HG03558 (cell line): Measurements from ENCODE around the gene THSD4.

ENCODE experiments used
- ATAC-seq: cut with Tn5 transposase; IDR thresholded peaks from one replicate; pipeline ENCODE4 v1.9.1; 2021; ENCODE audit warnings: moderate number of reproducible peaks; ENCODE audit not compliant: unreplicated experiment; ENCODE audit errors: extremely low read depth

THSD4 gene

DNA sequence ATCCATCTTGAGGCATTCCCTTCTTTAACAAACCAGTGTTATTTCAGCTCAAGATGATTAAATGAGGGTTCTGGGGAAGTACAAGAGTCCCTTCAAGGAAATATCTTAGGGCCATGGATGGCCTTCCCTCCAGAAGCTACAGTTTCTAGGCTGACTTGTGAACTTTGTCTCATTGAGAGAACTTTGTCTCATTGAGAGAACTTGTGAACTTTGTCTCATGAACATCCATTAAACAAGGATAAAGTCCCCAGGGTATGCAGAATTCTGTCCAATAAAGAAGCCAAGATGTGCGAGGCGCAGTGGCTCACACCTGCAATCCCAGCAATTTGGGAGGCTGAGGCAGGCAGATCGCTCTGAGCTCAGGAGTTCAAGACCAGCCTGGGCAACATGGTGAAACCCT is 341.5 kb downstream of the THSD4 start:
- no peak for ATAC-seq

DNA sequence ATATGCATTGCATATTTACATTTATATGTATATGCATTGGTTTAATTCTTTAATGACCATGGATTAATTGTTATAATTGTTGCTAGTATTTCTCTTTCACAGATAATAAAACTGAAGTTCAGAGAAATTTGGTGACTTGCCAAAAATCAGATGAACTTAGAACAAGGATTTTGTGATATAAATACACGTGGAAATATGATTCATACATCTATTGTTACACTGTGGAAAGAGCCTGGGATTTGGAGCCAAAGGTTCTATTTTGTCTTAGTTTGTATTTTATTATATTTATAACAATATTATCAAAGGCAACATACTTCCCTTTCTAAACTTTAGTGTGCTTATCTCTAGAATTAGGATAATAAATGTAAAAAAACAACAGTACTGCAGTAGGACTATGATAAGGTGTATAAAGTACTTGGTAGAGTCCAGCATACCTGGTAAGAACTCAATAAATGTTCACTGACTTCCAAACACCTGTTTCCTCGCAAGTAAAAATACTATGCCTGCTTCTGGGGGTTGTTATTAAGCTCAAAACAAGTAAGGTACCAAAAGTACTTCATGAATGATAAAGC is 342.9 kb downstream of the THSD4 start:
- no peak for ATAC-seq

DNA sequence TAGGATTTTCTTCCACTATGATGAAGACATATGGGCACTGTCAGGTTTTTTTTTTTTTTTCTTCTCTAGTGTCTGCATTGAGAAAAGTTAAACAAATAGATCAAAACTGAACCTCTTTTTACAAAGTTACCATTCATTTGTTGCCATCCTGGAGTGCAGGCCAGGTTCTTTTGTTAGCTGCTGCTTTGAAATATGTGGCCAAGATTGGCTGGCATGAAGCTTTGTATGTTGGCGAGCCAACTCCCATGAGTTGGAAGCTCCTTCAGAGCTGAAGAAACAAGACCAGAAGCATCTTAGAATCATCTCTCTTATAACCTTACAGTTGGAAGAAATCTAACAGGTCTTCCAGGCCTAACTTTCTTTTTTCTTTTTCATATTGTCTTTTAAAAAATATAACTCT is 346.5 kb downstream of the THSD4 start:
- ATAC-seq = no peak

DNA sequence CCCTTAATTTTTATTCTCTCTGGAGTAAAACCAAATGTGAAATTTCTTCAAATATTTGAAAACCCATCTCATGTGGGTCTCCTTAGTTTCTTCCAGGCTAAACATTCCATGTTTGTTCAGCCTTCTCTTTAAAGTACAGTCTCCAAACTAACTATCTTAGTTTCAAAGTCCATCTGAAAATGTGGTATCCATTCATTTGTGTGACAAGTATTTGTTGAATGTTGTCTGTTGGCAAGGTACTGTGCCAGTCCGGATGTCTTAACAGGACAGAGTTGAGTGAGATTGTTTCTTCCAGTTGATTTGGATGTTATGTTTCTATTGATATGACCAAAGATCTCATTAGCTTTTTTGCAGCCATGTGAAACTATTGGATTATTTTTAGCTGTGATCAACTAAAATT is 347.4 kb downstream of the THSD4 start:
- ATAC-seq = no peak

DNA sequence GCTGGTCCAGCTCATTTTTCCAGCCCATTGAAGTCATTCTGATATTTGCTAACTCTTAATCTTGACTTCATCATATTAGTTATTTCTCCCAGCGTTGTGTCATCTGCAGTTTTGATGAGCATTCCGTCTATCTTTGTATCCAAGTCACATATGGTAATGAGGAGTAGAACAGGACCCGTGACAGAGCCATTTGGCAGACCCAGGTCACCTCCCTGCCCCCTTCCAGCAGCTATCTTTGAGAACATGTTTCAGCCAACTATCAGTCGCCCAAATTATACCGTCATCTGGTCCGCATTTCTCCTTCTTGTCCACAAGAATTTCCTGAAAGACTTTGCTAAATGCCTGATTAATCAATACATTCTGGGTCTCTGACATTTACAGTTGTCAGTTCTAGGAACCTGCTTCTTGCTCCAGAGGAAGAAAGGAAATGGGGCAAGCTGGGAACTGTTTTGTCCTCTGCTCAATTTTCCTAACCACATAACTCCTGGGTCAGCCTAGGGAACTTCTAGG is 347.9 kb downstream of the THSD4 start:
- ATAC-seq = no peak

DNA sequence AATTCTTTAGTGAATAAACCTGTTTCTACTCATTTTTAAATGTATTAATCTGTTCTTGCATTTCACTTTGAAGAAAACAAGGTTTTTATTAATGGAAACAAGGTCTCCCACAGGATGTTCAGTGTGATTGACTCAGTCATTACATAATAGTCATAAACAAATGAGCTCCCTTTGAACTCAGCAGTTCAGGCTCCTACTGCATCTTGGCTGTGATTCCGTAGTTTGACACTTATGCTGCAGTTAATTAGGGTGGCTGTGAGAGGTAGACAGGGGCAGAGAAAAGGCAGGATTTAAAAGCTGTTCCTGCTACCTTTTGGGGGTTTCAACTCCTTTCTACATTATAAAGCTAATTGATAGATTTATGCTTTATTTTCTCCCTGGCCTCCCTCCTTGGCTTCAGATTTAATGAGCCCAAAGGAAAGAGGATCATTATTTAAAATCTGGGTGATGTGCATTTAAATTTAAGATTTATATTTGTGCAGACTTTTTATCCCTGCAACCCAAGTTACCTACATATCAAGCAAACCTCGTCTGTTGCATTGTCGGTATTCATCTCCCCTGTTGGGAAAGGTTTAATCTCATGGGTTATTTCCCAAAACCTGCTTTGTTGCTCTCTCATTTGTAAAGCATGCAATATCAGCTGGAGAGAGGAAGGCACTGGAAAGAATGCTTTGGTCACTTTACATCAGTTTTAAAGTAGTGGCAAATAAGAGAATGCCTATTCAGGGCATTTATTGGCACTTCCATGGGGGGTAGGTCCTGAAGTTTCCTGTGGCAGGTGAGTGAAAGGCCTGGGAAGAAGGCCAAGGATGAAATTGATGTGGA is 350.1 kb downstream of the THSD4 start:
- ATAC-seq = no peak

DNA sequence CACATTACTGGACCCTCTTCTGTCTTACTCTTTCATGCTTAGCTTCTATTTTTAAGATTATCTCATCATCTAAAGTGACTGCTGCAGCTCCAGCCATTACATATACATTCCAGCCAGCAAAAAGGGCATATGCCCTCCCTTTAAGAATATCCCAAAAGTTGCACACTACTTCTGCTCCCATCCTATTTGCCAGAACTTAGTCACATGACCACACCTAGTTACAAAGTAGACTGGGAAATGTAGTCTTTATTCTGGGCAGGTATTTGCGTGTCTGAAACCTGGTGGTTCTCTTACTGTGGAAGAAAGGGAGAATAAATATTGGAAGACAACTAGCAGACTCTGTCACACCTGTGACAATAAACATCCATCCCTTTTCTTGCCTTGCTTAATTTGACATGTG is 353.4 kb downstream of the THSD4 start:
- no peak for ATAC-seq

DNA sequence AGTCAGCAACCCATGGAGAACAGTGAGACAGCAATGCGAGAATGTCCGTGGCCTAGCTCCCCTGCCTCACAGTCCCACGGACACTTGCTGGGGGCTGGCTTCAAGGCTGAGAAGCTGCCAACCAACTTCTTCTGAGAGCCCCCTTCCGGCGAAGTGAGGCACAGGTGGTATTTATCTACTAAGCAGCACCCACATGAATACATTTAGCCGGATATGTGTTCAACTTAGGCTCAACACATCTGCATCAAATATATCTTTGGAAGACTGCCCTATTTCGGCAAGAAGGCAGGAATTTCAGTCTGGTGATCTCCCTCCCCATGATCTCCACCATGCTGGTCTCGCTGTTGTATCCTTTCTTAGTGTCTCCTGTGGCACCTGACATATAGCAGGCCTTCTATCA is 354.1 kb downstream of the THSD4 start:
- no peak for ATAC-seq

DNA sequence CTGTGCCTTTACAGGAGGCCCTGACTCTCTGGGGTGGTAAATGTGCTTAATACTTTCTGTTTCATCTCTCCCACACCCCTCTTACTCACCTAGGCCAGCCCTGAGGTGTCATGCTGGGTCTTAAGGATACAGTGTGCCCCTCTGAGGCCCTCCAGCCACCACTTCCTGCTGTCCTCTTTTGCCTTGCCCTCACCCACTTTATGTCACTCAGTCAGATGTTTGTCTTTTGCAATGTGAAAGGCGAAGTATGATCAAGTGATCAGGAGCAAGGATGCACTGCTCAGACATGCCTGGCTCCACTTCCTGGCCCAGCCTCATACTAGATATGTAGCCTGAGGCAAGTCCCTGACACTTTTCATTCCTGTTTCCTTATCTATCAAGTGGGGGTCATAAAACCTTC is 356.1 kb downstream of the THSD4 start:
- ATAC-seq = no peak

DNA sequence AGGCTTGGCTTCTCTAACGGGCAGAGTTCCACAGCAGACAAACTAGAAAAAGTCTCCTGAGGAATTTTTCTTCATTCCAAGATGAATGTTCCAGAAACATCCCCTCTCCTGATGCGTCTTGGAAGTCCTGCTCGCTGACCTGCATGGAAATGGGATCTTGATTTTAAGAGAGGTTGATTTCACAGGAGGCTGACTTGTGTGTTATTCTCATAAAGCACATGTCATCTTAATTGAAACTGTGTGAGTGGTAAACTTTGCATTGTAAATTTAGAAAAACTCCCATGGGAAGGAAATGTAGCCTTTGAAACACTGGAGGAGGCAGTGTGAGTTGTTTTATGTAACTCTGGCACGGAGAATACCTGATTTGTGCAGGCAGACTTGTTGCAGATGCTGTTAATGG is 357.3 kb downstream of the THSD4 start:
- ATAC-seq = no peak

DNA sequence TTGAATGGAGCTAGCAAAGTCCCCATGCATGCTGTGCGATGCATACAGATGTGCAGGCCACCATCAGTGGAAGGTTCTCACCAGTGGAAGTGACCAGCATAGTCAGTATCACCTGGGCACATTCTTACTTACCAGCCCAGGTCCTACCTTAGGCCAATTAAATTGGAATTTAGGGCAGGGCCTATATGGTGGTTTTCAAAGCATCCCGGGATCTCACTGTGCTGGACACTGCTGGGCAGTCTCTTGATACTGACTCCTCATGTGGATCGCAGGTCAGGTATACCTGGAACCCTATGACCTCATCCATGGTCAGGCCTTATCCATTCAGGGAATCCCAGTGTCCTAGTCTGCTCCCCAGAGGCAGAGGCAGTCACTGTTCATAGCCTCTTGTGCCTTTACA is 358.5 kb downstream of the THSD4 start:
- no peak for ATAC-seq

DNA sequence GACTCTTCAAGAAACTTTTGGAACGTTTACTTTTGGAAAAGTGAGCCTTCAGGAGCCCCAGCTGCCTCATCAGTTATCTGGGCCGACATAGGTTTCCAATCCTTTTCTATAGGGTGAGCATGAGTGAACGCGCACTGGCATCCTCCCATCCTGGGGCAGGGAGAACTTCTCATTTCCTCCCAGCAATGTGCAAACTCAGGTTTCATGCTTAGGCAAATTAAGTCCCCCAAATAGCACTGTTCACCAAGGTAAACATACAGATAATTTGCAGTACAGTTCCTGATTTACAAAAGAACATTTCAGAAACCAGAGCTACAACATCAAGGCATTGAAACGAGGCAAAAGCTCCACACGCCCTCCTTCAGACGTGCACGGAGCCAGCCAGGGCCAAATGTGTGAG is 361.6 kb downstream of the THSD4 start:
- no peak for ATAC-seq

DNA sequence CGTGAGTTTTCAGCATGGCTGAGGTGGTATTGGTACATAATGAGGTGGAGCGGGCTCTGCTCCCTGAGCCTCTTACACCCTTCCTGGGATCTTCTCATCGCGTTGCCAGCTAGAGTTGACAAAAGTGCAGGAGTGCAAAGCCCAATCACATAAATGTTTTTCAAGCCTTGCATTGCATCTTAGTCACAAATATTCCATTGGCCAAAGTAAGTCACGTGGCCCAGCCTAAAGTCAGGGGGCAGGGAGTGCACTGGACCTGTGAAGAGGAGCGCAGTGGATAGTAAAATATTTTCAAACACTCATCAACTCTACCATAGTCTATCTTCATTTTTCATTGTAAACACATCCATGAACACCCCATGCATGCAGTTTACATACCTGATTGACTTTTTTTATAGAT is 365.3 kb downstream of the THSD4 start:
- no peak for ATAC-seq

DNA sequence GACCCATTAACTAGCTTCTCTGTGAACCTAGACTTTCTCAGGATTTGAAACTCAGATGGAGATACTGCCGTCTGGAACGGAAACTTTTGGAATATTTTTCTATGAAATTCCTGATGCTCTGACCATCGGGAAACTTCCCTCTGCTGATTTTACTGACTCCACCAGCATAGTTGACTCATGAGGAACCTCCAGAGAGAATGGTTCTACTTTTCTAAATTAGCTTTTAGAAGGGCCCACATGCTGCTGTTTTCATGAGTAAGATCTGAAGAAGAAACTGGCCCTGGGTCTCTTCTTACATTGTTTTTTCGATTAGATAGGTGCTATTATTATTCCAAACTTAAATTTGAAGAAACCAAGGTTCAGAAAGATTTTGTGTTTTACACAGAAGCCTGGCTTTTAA is 368.8 kb downstream of the THSD4 start:
- ATAC-seq = no peak

DNA sequence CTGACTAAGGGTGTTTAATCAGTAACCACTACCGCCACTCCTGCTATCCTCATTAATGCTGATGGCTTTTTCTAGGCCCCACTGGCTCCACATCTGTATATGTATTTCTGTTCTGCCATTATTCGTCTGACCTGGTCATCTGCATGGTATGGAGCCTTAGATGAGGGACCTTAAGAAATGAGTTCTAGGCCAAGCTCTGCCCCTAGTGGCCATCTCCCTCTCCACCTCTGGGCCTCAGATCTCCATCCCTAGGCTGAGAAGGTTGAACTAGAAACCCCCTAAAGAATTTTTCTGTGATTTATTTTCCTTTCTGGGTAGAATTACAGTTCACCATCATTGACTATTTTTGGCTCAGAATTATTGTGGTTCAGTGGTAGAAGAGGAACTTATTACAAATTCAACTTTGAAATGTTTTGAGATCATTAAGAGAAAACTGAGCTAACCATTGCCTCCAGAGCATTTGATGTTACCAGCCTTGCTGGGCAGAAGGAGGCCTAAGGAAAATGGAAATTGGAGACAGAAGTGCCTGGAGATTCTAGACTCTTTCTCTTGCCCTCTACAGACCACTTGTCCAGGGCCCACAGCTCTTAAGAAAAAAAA is 369.9 kb downstream of the THSD4 start:
- no peak for ATAC-seq

DNA sequence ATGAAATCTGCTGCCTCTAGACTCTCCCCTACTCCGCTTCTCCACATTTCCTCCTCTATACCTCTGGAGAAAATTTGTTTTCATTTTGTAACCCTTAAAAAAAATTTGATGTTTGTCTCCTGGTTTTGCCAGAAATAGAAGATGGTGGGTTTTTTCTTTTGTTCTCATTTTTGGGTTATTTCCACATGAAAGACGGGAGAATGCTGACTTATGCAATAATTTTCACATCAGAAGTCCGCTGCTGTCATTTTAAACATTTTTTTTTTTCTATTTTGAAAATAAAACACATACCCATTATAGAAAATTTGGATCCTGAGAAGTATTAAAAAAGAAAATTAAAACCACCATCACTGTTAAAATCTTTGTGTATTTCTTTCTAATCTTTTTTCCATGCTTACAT is 374.3 kb downstream of the THSD4 start:
- ATAC-seq = no peak

DNA sequence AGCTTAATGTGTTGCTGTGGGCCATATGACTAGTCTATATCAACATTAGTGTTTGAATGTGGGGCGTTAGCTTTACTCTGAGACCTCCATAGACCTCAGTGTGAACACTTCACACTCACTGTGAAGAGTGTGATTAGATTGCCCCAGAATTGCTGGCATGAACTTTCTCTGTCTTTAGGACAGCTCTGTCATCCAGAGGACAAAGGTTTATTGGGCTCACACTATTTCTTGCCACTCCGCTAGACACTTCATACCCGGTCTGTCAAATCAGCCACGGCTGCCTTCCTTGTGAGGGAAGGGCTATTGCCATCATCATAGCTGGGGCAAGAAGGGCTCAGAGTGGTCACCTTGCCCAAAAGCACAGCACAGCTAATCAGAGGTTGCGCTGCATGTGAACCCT is 378.3 kb downstream of the THSD4 start:
- ATAC-seq = no peak

DNA sequence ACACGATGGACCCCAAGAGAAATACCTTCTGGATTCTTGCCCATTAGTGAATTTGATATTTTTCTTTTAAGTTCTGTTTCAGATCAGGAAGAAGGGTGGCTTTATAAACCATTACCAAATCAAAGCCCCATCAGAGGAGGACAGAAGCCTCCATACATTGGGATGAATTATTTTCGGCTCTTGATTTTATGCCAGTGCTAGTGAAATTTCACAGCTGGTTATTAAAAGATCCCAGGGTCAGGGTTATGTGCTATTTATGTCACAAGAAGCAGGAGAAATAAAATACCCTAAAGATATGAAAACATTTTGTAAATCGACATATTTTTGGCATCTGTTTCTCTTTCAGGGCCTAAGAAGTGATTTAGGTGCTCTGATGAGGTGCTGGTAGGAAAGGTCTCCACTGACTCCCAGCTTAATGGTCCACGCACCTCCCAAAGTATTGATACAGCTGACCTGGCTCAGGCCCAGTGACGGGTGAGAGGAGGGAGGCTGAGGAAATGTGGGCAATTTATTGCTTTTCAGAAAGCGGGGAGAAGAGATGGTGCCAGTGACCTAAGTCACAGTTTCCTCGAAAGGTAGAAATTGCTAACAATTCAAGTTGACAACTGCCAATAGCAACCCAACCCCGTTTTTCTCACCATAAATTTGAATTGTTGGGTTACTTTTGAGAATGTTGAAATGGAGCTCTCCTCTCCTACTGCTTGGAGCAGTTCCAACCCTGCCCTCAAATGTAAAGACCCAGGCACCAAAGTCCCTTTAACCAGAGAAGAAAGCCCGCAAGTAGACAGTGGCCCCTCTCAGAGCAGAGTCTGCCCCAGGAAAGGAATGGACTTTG is 379.5 kb downstream of the THSD4 start:
- ATAC-seq = no peak

DNA sequence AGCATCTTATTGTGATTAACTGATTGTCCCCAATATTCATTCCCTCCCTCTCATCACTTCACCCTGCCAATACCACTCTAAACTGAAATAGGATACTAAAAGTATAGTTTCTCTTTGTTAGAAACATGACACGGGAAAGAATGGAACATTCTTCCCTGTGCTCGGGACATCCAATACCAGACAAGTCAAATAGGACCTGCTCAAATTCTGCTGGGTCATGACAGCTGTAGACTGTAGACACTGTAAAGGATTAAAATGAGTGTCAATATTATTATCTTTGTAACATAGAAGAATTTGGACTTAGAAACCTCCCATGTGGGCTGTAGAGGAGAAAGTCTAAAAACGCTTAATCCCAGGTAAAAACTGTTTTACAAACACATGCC is 380.1 kb downstream of the THSD4 start:
- ATAC-seq = no peak

DNA sequence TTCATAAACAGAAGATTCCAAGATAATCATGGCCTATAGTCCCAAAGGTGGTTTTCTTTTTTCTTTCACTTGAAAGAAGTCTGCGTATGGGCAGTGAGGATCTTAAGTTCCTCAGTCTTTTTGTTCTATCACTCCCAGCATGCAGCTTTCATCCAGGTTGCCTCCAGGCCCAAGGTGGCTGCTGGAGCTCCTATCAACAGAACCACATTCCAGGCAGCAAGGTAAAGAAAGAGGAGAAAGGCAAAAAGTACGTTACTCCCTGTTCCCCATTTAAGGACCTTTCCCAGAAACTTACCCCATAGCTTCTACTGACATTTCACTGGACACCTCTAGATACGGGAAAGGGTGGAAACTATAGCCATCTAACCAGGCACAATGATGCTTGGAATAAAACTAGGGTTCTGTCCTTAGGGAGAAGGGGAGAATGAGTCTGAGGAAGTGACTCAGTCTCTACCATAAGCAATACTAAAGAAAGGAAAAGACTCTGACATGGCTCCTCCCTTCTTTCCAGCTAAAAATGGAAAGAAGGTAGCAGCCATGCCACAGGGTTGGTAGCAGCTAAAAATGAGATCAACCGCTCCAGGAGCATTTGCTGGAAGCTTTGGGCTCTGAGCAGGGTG is 381.2 kb downstream of the THSD4 start:
- ATAC-seq = no peak
